ENCODE results near the gene EEF1A2.
"Not testable (repeated sequence)": the region's sequence is repeated elsewhere in the genome, so short reads cannot be mapped to it uniquely, and the experiment has no call there.

The EEF1A2 gene

GRCh38 chr20:63484236-63484635 lies 14.6 kb downstream of the EEF1A2 start:
- DNase-seq, result no peak

DNA sequence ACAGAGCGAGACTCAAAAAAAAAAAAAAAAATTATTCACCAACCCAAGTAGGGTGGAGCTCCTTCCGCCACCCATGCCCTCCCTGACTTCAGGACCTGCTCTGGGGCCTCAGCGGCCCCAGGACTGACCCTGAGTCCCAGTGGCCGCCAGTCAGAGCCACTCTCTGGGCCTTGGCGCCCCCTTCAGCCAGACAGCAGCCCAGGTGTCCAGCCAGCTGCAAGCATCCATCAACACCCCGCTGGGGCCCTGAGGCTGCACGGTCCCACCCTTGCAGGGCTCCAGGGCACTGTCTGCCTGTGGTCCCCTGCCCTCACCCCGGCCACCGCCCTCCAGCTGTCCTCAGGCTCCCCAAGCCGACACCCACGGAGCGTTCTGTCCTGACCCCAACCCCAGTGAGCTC lies 15.0 kb downstream of the EEF1A2 start:
- DNase-seq, result no peak

DNA sequence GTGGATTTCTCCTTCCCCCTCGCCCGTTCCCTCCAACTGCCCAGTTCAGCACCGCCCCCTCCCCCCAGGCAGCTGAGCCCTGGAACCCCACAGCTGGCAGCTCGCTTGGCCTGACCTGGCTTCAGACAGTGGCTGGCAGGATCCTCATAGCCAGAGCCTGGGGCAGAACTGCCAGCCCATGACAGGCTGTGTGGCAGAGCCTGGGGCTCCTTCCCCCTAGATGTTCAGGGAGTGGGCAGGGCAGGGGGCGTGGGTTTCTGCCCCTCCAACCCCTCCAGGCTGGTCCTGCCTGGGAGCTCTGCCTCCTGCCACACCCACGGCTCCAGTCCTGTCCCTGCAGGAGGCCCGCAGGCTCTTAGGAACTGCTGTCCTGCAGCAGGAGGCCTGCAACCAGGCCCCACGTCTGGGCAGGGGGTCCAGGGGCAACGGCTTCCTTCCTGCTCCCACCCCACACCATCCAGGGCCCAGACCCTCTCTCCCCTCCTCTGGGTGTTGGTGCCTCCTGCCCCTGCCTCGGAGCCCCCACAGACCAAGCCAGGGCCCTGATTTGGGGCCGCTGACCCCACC lies 16.8 kb downstream of the EEF1A2 start:
- DNase-seq, result no peak

- no peak for DNase-seq
Measured at GRCh38 chr20:63481503-63481902, 17.4 kb downstream of the EEF1A2 start.

DNA sequence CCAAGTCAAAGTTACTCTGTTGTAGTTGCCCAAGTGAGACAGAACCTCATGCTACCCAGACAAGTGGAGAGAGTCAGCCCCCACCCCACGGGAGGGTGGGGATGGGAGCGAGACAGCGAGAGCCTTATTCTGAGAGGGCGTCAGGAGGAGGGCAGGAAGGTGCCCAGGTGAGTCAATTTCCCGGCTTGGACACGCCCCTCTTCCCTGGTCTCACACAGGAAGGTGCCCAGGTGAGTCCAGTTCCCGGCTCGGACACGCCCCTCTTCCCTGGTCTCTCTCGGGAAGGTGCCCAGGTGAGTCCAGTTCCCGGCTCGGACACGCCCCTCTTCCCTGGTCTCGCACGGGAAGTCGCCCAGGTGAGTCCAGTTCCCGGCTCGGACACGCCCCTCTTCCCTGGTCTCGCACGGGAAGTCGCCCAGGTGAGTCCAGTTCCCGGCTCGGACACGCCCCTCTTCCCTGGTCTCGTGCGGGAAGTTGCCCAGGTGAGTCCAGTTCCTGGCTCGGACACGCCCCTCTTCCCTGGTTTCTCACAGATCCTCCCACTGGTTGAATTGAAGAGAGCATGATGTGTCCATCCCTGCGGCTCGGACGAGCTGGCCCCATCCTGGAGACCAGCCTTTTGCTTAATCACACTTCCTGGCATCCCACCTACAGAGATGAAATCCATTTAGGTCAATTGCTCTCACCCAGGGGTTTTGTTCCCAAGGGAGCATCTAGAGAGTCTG lies 19.0 kb downstream of the EEF1A2 start:
- not testable (repeated sequence) for DNase-seq

- no peak for DNase-seq
Measured at GRCh38 chr20:63478346-63479302, 20.3 kb downstream of the EEF1A2 start.

DNA sequence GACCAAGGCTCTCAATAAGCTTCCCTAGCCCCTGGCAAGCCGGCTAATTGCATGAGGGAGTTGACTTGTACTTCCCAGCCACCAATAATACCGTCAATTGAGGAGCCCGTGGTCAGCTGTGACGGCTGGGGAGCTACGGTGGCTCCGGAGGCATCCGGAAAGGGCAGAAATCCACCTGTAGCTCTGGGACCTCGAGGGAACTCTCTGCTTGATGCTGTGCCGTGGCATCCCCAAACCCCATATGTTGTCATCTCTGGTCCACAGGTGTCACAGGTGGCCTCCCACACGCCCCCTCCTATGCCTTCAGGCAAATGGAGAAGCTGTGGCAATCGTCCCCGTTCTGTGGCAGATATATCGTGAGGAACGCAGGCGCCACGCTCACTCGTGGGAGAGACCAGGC lies 20.9 kb downstream of the EEF1A2 start:
- DNase-seq, result no peak

GRCh38 chr20:63477061-63477616 lies 21.7 kb downstream of the EEF1A2 start:
- DNase-seq, result no peak

DNA sequence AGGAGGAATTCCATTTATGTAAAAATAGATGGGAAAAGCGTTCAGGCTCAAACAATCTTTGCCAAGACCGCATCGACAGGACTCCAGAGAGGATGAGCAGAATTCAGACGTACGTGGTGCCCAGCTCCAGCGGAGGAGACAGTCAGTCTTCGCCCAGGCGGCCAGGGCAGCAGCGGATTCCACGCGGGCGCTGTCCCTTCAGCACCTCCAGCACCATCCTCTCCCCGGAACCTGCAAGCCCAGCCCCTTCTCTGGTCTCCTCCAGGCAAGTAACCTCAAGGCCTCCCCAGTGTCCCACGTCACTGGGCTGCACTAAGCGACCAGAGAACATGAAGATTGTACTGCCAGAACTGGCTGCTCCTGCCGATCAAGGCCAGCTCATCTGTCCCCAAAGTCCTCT lies 23.7 kb downstream of the EEF1A2 start:
- no peak for DNase-seq

- DNase-seq, result no peak
Measured at GRCh38 chr20:63473555-63474449, 25.1 kb downstream of the EEF1A2 start.

GRCh38 chr20:63472862-63473390 lies 26.0 kb downstream of the EEF1A2 start:
- DNase-seq, result no peak

GRCh38 chr20:63471981-63472831 lies 26.7 kb downstream of the EEF1A2 start, which contains the start of gene KCNQ2:
Gene KCNQ2, minus strand, starts transcription at chr20:63472655. Its CDS starts 192 bp downstream, at chr20:63472463.
- DNase-seq, result no peak

GRCh38 chr20:63471717-63471980 lies 27.2 kb downstream of the EEF1A2 start:
- no peak for DNase-seq

GRCh38 chr20:63471002-63471716 lies 27.7 kb downstream of the EEF1A2 start:
- DNase-seq, result no peak

DNA sequence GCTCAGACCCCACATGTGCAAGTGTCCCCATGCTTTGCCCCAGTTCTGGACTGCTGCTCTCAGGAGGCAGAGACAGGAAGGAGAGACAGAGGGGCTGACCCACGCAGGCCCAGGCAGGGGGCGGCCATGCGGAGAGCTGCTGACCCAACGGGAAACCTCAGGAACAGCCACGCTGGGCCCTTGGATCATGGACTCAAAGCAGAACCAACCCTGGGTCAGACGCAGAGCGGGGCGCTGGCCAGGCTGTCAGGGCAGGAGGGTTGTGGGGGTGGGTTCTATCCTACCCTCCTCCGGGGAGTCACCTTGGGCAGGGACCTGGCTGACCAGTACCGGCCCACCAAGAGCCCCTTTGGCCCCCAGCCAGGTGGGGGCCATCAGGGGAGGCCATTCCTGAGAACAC lies 28.5 kb downstream of the EEF1A2 start:
- DNase-seq, result no peak

GRCh38 chr20:63469713-63470101 lies 29.2 kb downstream of the EEF1A2 start:
- DNase-seq, result no peak

GRCh38 chr20:63469019-63469712 lies 29.7 kb downstream of the EEF1A2 start:
- no peak for DNase-seq

DNA sequence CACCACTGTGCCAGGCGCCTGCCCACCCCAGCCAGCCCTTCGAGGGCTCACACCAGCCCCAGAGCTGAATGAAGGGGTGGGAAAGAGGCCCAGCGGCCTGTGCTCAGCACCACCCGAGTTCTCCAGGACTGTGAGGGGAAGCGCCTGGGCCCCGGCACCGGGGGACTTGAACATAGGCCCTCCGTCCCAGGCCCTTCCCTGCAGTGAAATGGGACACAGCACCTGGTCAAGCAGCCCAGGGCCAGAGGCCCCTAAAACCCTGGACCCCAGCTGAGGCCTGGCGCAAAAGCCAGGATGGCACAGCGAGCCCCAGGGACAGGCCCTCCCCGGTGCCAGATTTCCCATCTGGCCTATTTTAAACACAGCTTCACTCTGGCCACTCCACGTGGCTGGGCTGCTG lies 30.5 kb downstream of the EEF1A2 start:
- no peak for DNase-seq

- DNase-seq, result no peak
Measured at GRCh38 chr20:63467294-63468083, 31.4 kb downstream of the EEF1A2 start.

Measured in effector CD4-positive, alpha-beta T cell (primary cell).